ENCODE measurements around the gene P4HB. TPM values are rescaled to one million over a fixed set of nuclear protein-coding genes. Genes with fewer than 3 reads are reported as not detected.
A peak's percentile ranks its signal among the peaks of the same experiment; 100 is the strongest.

The P4HB gene
- total RNA-seq, 1 donor, result 1,240 TPM

DNA sequence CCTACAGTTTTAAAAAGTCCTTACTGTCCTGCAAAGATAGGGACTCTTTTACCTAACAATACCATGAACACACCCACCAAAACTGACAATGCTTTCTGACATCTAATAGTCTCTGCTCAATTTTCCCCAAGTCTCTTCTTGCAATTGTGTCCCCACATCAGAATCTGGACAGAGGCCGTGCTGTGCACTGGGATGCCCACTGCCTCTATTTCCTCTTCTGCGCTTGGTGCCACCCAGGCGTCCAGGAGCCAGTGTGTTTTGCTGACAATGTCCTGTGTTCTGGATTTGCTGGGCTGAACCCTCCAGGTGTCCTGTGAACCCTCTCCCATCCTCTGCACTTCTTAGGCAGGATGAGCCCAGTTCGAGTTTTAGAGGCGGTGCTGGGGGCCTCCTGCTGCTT lies 17.2 kb upstream of the P4HB start:
- H3K36me3 ChIP-seq (ENCODE audit: insufficient read depth, low read length), result peaks cover 39% of the 10 kb centered on the region
- H3K27me3 ChIP-seq (ENCODE audit: insufficient read depth, low read length), result no peaks in the 10 kb centered on the region
- peaks cover 7% of the 10 kb centered on the region for H3K79me2 ChIP-seq (ENCODE audit: insufficient read depth, low read length)

GRCh38 chr17:81871387-81872230 lies 11.3 kb upstream of the P4HB start:
- H3K4me2 ChIP-seq (ENCODE audit: insufficient read depth, low read length), result peak overlapping the region; percentile 92
- H3K27me3 ChIP-seq (ENCODE audit: insufficient read depth, low read length), result no peaks in the 10 kb centered on the region
- H4K20me1 ChIP-seq (ENCODE audit: insufficient read depth, low read length), result peaks cover 29% of the 10 kb centered on the region
- peak overlapping the region; percentile 92 for H3K4me3 ChIP-seq (ENCODE audit: insufficient read depth, low read length)
- H3K4me1 ChIP-seq (ENCODE audit: insufficient read depth, low read length), result peaks cover 23% of the 10 kb centered on the region
- peak overlapping the region; percentile 83 for H2AFZ ChIP-seq (ENCODE audit: low read length)
- peaks cover 22% of the 10 kb centered on the region for H3K36me3 ChIP-seq (ENCODE audit: insufficient read depth, low read length)
- H3K27ac ChIP-seq (ENCODE audit: low read depth, low read length), result peak overlapping the region; percentile 94
- peaks cover 25% of the 10 kb centered on the region for H3K79me2 ChIP-seq (ENCODE audit: insufficient read depth, low read length)
- H3K9me3 ChIP-seq (ENCODE audit: low read depth, low read length), result no peaks in the 10 kb centered on the region
- peak; percentile 16 for TF ChIP-seq CTCF (IDR thresholded peaks at IDR 0.05; ENCODE audit: extremely low read depth, low read depth, low read length)
- DNase-seq (ENCODE audit: insufficient read length, low spot score, missing footprints), result peak; percentile 100

More for the DNA sequence above, 17.2 kb upstream of the P4HB start:
- Histone ChIP-seq H3K4me1 (ENCODE audit: insufficient read depth, low read length) (no peaks in the 10 kb centered on the region), H3K9me3 (ENCODE audit: low read depth, low read length) (no peaks in the 10 kb centered on the region), H3K4me3 (ENCODE audit: insufficient read depth, low read length) (no peak overlapping the region), H3K4me2 (ENCODE audit: insufficient read depth, low read length) (no peak overlapping the region), H2AFZ (ENCODE audit: low read length) (no peak overlapping the region), H3K27ac (ENCODE audit: low read depth, low read length) (no peak overlapping the region), H4K20me1 (ENCODE audit: insufficient read depth, low read length) (no peaks in the 10 kb centered on the region)
- DNase-seq (ENCODE audit: insufficient read length, low spot score, missing footprints), result no peak
- no peak for TF ChIP-seq CTCF (IDR thresholded peaks at IDR 0.05; ENCODE audit: extremely low read depth, low read depth, low read length)

- peak; percentile 91 for DNase-seq (ENCODE audit: insufficient read length, low spot score, missing footprints)
- Histone ChIP-seq H3K4me3 (ENCODE audit: insufficient read depth, low read length) (peak within 1 kb of the TSS; percentile 92), H4K20me1 (ENCODE audit: insufficient read depth, low read length) (peaks cover 35% of the 10 kb centered on the region), H3K4me2 (ENCODE audit: insufficient read depth, low read length) (peak within 1 kb of the TSS; percentile 92), H3K9me3 (ENCODE audit: low read depth, low read length) (no peaks in the 10 kb centered on the region), H3K4me1 (ENCODE audit: insufficient read depth, low read length) (peaks cover 23% of the 10 kb centered on the region), H3K36me3 (ENCODE audit: insufficient read depth, low read length) (peaks cover 27% of the 10 kb centered on the region), H3K79me2 (ENCODE audit: insufficient read depth, low read length) (peaks cover 30% of the 10 kb centered on the region), H2AFZ (ENCODE audit: low read length) (peak within 1 kb of the TSS; percentile 83), H3K27ac (ENCODE audit: low read depth, low read length) (peak within 1 kb of the TSS; percentile 94), H3K27me3 (ENCODE audit: insufficient read depth, low read length) (no peaks in the 10 kb centered on the region)
- no peak for TF ChIP-seq CTCF (IDR thresholded peaks at IDR 0.05; ENCODE audit: extremely low read depth, low read depth, low read length)
Measured at GRCh38 chr17:81870981-81871386, 10.6 kb upstream of the P4HB start, which contains the start of gene ARHGDIA. ARHGDIA (minus strand) TSS chr17:81871337; CDS start chr17:81869930, 1,407 bp downstream.
